Erythroblast (primary cell): Measurements from ENCODE around the gene HBM.
"Not testable (repeated sequence)": the region's sequence is repeated elsewhere in the genome, so short reads cannot be mapped to it uniquely, and the experiment has no call there.

Experiments
- DNase-seq, 2 experiments: peaks; one replicate each; lab custom pipeline; 2025; lab: John Stamatoyannopoulos, UW
- GATA1 ChIP-seq: IDR thresholded peaks from 2 replicates; pipeline ENCODE4 v1.6.1; 2011; ENCODE audit warnings: low read depth, mild to moderate bottlenecking, control low read depth, low read length, moderate library complexity
- POLR2A ChIP-seq: IDR thresholded peaks from 2 replicates; pipeline ENCODE4 v1.6.1; 2011; ENCODE audit warnings: mild to moderate bottlenecking, low read length

Gene HBM

DNA sequence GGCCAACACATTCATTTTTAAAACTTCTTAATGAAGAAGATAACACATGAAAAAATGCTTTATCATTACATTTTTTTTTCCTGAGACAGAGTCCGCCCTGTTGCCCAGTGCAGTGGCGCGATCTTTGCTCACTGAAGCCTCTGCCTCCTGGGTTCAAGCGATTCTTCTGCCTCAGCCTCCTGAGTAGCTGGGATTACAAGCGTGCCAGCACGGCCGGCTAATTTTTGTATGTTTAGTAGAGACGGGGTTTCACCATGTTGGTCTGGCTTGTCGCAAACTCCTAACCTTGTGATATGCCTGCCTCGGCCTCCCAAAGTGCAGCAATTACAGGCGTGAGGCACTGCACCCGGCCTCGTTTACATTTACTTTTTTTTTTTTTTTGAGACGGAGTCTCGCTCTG lies 27.7 kb downstream of the HBM start:
- DNase-seq: no peak
- TF ChIP-seq POLR2A: no peak
- no peak for TF ChIP-seq GATA1

DNA sequence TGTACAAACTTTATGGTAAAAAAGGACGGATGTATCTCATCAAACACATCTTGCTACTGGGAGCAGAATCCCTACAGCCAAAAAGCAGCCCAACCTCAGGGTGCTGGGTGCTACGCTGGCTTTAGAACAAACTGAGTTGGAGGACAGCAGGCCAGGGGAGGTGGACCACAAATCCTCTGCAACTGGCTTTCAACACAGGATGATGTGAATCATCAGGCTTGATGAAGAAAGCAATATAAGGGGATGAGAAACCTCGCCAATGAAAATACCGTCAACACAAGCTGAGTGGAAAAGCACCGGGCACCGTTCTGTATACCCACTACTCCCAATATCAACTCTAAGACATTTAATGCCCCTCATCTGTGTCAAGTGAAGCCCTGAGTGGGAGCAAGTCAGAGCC lies 28.7 kb downstream of the HBM start:
- TF ChIP-seq GATA1 (no peak), POLR2A (no peak)
- DNase-seq: no peak

DNA sequence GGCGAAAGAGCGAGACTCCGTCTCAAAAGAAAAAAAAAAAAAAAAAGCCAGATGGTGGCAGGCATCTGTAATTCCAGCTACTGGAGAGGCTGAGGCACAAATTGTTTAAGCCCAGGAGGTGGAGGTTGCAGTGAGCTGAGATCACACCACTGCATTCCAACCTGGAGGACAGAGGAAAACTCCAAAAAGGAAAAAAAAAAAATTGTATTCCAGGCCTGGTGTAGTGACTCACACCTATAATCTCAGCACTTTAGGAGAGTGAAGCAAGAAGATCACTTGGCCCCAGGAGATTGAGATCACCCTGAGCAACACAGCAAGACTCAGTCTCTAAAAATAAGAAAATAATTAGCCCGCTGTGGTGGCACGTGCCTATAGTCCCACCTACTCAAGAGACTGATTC lies 34.6 kb downstream of the HBM start:
- DNase-seq: no peak
- no peak for TF ChIP-seq GATA1
- TF ChIP-seq POLR2A: no peak

DNA sequence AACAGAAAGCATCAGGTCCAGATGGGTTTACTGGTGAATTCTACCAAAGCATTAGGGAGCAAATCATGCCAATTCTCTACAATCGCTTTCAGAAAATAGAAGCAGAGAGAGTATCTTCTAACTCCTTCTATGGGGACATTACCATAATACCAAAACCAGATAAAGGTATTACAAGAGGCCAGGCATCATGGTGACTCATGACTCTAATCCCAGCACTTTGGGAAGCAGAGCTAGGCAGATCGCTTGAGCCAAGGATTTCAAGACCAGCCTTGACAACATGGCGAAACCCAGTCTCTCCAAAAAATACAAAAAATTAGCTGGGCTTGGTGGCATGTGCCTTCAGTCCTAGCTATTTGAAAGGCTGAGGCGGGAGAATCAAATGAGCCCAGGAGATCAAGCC lies 37.5 kb downstream of the HBM start:
- TF ChIP-seq POLR2A: no peak
- TF ChIP-seq GATA1: no peak
- no peak for DNase-seq

DNA sequence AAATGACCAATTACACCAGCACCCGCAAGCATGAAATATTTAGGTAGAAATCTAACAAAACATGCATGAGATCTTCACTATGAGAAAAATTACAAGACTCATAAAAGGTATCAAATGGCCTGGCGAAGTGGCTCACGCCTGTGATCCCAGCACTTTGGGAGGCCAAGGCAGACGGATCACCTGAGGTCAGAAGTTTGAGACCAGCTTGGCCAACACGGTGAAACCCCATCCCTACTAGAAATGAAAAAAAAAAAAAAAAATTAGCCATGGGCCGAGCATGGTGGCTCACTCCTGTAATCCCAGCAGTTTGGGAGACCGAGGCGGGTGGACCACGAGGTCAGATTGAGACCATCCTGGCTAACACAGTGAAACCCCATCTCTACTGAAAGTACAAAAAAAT lies 38.3 kb downstream of the HBM start:
- DNase-seq: not testable (repeated sequence)

DNA sequence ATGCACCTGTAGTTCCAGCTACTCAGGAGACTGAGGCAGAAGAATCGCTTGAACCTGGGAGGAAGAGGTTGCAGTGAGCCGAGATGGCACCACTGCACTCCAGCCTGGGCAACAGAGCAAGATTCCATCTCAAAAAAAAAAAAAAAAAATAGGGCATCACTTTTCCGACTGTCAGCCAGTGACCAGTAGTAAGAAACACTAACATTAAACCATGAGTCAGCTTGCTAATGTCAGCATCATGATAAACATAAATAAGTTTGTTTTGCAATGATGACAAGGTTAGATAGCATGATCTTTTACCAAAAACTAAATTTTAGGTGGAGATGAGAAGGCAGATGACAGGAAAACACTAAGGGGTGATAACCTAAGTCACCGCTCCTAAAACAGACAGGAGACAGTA lies 43.6 kb downstream of the HBM start:
- DNase-seq: not testable (repeated sequence)

DNA sequence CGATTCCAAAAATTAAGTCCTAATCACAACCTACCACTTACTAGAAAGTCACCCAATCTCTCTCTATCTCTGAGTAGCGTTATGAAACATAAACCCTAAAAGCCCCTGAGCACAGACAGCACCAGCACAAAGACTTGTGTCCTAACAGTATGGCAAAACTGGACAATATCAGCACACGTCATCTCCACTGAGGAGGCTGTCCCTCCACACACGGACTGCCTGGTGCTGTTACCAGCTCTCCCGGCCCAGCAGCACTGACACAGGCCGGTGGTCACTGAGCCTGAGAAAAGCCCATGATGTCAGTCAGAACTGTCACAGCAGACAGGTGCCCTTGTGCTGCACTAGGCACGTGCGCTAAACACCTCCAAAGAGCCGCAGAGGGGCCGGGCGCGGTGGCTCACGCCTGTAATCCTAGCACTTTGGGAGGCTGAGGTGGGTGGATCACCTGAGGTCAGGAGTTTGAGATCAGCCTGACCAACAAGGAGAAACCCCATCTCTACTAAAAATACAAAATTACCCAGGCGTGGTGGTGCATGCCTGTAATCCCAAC lies 45.9 kb downstream of the HBM start:
- not testable (repeated sequence) for DNase-seq

DNA sequence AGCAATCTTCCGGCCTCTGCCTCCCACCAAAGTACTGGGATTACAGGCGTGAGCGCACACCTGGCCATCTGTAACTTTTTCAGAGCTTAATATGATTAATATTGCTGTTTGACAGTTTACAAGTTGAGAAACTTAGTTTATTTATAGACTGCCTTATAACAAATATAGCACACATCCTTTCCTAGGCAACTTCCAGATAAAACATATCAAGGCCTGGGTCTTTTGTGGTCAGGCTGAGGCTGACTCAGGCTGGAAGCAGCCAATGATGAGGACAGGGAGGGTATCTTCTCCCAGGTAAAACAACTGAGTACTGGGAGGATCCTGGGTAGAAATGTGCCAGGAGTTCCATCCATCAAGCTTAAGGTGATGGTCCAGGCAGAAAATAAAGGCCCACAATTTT lies 47.2 kb downstream of the HBM start:
- no peak for TF ChIP-seq GATA1
- no peak for TF ChIP-seq POLR2A

More for the DNA sequence above, 47.2 kb downstream of the HBM start:
- DNase-seq: no peak
